SK-N-SH (cell line): ENCODE measurements around the gene G6PC1. TPM values are rescaled to one million over a fixed set of nuclear protein-coding genes. Genes with fewer than 3 reads are reported as not detected.
"Not testable (repeated sequence)": the region's sequence is repeated elsewhere in the genome, so short reads cannot be mapped to it uniquely, and the experiment has no call there.

Experiments used
- CTCF ChIA-PET: fragments of 300-600, 350-600 bp; formaldehyde crosslinking; extraction: SDS; loops from one replicate; lab custom pipeline; 2021; lab: Yijun Ruan, JAX
- POLR2A ChIA-PET: fragments of 350-600 bp; sonication (Branson Sonifier 250); formaldehyde crosslinking; extraction: SDS; loops from one replicate; lab custom pipeline; 2020; ENCODE audit warnings: antibody characterized with exemption, inconsistent platforms; lab: Yijun Ruan, JAX
- DNase-seq: peaks from one replicate; pipeline ENCODE4 v3.0.0; 2012
- H2AFZ ChIP-seq: fragments of 200-600 bp; sonication (generic); 2 replicates; pipeline ENCODE4 v1.8.1; 2016; ENCODE audit warnings: antibody characterized with exemption, mild to moderate bottlenecking, low read depth
- H3F3A ChIP-seq: fragments of 200-600 bp; sonication (generic); replicated peaks from 2 replicates; pipeline ENCODE3; 2016; ENCODE audit warnings: antibody characterized with exemption, mild to moderate bottlenecking; ENCODE audit not compliant: insufficient read depth
- H3K27ac ChIP-seq, 2 experiments: fragments of 200-500 bp in 1 of 2; fragments of 200-600 bp in 1 of 2; sonication (Bioruptor generic) in 1 of 2; sonication (generic), shearing (Covaris generic) in 1 of 2; 2 replicates each; pipeline versions ENCODE4 v1.5.1 to v1.6.1; 2014 to 2016; ENCODE audit warnings: low read depth in 2 of 2, inconsistent platforms in 1 of 2, low read length in 1 of 2, mild to moderate bottlenecking in 1 of 2, mixed read lengths in 1 of 2
- H3K27me3 ChIP-seq: fragments of 200-600 bp; sonication (generic), shearing (Covaris generic); 2 replicates; pipeline ENCODE4 v1.6.1; 2016; ENCODE audit warnings: mixed run types; ENCODE audit not compliant: insufficient read depth
- H3K36me3 ChIP-seq, 2 experiments: fragments of 200-500 bp in 1 of 2; fragments of 200-600 bp in 1 of 2; sonication (Bioruptor generic) in 1 of 2; sonication (generic) in 1 of 2; replicated peaks in 1 of 2; 2 replicates each; pipeline versions ENCODE3 to v1.5.1; 2014 to 2016; ENCODE audit warnings: low read length in 1 of 2, mild to moderate bottlenecking in 1 of 2; ENCODE audit not compliant: insufficient read depth in 2 of 2, control insufficient read depth in 1 of 2
- H3K4me1 ChIP-seq, 2 experiments: fragments of 200-500 bp in 1 of 2; fragments of 200-600 bp in 1 of 2; sonication (Bioruptor generic) in 1 of 2; sonication (generic), shearing (Covaris generic) in 1 of 2; 2 replicates each; pipeline versions ENCODE4 v1.5.1 to v1.6.1; 2014 to 2016; ENCODE audit warnings: low read depth in 1 of 2, low read length in 1 of 2, mixed run types in 1 of 2; ENCODE audit not compliant: insufficient read depth in 2 of 2, control insufficient read depth in 1 of 2
- H3K4me2 ChIP-seq: fragments of 200-600 bp; sonication (generic), shearing (Covaris generic); 2 replicates; pipeline ENCODE4 v1.6.1; 2017; ENCODE audit warnings: mixed run types
- H3K4me3 ChIP-seq, 2 experiments: fragments of 200-500 bp in 1 of 2; fragments of 200-600 bp in 1 of 2; sonication (Bioruptor generic) in 1 of 2; sonication (generic), shearing (Covaris generic) in 1 of 2; 2 replicates each; pipeline versions ENCODE4 v1.5.1 to v1.8.1; 2014 to 2016; ENCODE audit warnings: low read depth in 2 of 2, inconsistent platforms in 1 of 2, low read length in 1 of 2, mild to moderate bottlenecking in 1 of 2, mixed read lengths in 1 of 2, moderate library complexity in 1 of 2
- H3K79me2 ChIP-seq: fragments of 200-600 bp; sonication (generic); 2 replicates; pipeline ENCODE4 v1.8.1; 2017; ENCODE audit warnings: mild to moderate bottlenecking; ENCODE audit not compliant: insufficient read depth
- H3K9ac ChIP-seq: fragments of 200-600 bp; sonication (generic); 2 replicates; pipeline ENCODE4 v1.6.1; 2017; ENCODE audit warnings: mixed run types
- H3K9me2 ChIP-seq: fragments of 200-600 bp; sonication (generic); 2 replicates; pipeline ENCODE4 v1.6.1; 2017; ENCODE audit warnings: mixed run types
- H3K9me3 ChIP-seq: fragments of 200-600 bp; sonication (generic); 2 replicates; pipeline ENCODE4 v1.6.1; 2017; ENCODE audit warnings: mixed run types, mild to moderate bottlenecking, moderate library complexity
- H4K20me1 ChIP-seq: fragments of 200-600 bp; sonication (generic); 2 replicates; pipeline ENCODE4 v1.6.1; 2017; ENCODE audit warnings: mild to moderate bottlenecking, mixed run types; ENCODE audit not compliant: insufficient read depth
- CTCF ChIP-seq: fragments of 200-600 bp; sonication (generic); IDR thresholded peaks from 2 replicates; pipeline ENCODE4 v1.6.1; 2017; ENCODE audit warnings: antibody characterized with exemption, mild to moderate bottlenecking, moderate library complexity
- FOSL2 ChIP-seq: IDR thresholded peaks from 2 replicates; pipeline ENCODE4 v1.4.0; 2012; ENCODE audit warnings: low read depth, mild to moderate bottlenecking, moderate library complexity, borderline replicate concordance
- FOXJ3 ChIP-seq: sonication (generic); formaldehyde crosslinking; IDR thresholded peaks from 2 replicates; pipeline ENCODE4 v1.5.1; 2020; ENCODE audit warnings: mild to moderate bottlenecking, missing genetic modification reagents
- GABPA ChIP-seq: IDR thresholded peaks from 2 replicates; pipeline ENCODE4 v1.4.0; 2012; ENCODE audit warnings: low read depth, mild to moderate bottlenecking
- GATA2 ChIP-seq: sonication (generic); formaldehyde crosslinking; IDR thresholded peaks from 2 replicates; pipeline ENCODE4 v1.5.0; 2020; ENCODE audit warnings: mild to moderate bottlenecking, missing genetic modification reagents
- IRF3 ChIP-seq: fragments of 150-350 bp; IDR thresholded peaks from 2 replicates; pipeline ENCODE4 v1.6.1; 2016; ENCODE audit warnings: mild to moderate bottlenecking, low read depth, low read length
- JUND ChIP-seq: IDR thresholded peaks from 2 replicates; pipeline ENCODE4 v1.4.0; 2012
- MAX ChIP-seq: IDR thresholded peaks from 2 replicates; pipeline ENCODE4 v1.4.0; 2012; ENCODE audit warnings: low read depth
- NRF1 ChIP-seq: IDR thresholded peaks from 2 replicates; pipeline ENCODE4 v1.6.1; 2012; ENCODE audit warnings: low read depth, mild to moderate bottlenecking, low read length
- PBX3 ChIP-seq: IDR thresholded peaks from 2 replicates; pipeline ENCODE4; 2012
- POLR2AphosphoS5 ChIP-seq: IDR thresholded peaks from 2 replicates; pipeline ENCODE4 v1.6.1; 2012; ENCODE audit warnings: low read depth, low read length
- RAD21 ChIP-seq: IDR thresholded peaks from 2 replicates; pipeline ENCODE4 v1.6.1; 2012; ENCODE audit warnings: mild to moderate bottlenecking, low read length
- RCOR1 ChIP-seq: fragments of 150-350 bp; IDR thresholded peaks from 2 replicates; pipeline ENCODE4 v1.6.1; 2017; ENCODE audit warnings: antibody characterized with exemption, low read length
- RFX5 ChIP-seq: IDR thresholded peaks from 2 replicates; pipeline ENCODE4 v1.6.1; 2012; ENCODE audit warnings: mild to moderate bottlenecking, improper control_type of control experiment, low read length
- RXRA ChIP-seq: IDR thresholded peaks from 2 replicates; pipeline ENCODE4 v1.4.0; 2012; ENCODE audit warnings: low read depth, mild to moderate bottlenecking, borderline replicate concordance
- TCF12 ChIP-seq: IDR thresholded peaks from 2 replicates; pipeline ENCODE4 v1.4.0; 2012
- TEAD4 ChIP-seq: IDR thresholded peaks from 2 replicates; pipeline ENCODE4 v1.4.0; 2012; ENCODE audit warnings: mild to moderate bottlenecking, borderline replicate concordance; ENCODE audit not compliant: insufficient read depth
- YY1 ChIP-seq: IDR thresholded peaks from 2 replicates; pipeline ENCODE4 v1.4.0; 2012; ENCODE audit warnings: low read depth, mild to moderate bottlenecking
- WGBS: methylation state at CpG from one replicate; pipeline ENCODE4 v1.1.6; 2017; ENCODE audit warnings: low lambda C conversion rate; 5-methylcytosine and 5-hydroxymethylcytosine counted together
- polyA plus RNA-seq, 3 experiments: library from polyadenylated mRNA; depleted of rRNA; stranded (reverse); fragments of >200 nt; gene quantifications; 2 replicates each; pipeline ENCODE4 v1.2.3, GENCODE V29; 2012

The G6PC1 gene
- polyA plus RNA-seq, 1 of the 3 experiments (the other 2 are of a cell fraction) = not detected

GRCh38 chr17:42873315-42873714, 27.3 kb upstream of the G6PC1 start:
- WGBS = 46% methylated on average over 6 of the region's 6 CpGs

GRCh38 chr17:42873932-42874695, 26.5 kb upstream of the G6PC1 start:
- H3K4me1 ChIP-seq, H3K9me3 ChIP-seq, H3K9ac ChIP-seq, H3F3A ChIP-seq, CTCF ChIA-PET, H3K36me3 ChIP-seq, DNase-seq, H3K9me2 ChIP-seq, H3K4me3 ChIP-seq, H2AFZ ChIP-seq, H3K27ac ChIP-seq, H4K20me1 ChIP-seq, H3K4me2 ChIP-seq, H3K79me2 ChIP-seq, POLR2A ChIA-PET: not testable (repeated sequence)
- WGBS = 34% methylated on average over 6 of the region's 12 CpGs
- peaks cover 51% of the 10 kb centered on the region for H3K27me3 ChIP-seq

More at GRCh38 chr17:42873315-42873714, 27.3 kb upstream of the G6PC1 start:
- Histone ChIP-seq H3K4me3 (no peak overlapping the region), H3F3A (no peaks in the 10 kb centered on the region), H3K36me3 (no peaks in the 10 kb centered on the region), H3K9ac (no peak overlapping the region), H3K27ac (no peak overlapping the region), H3K27me3 (peaks cover 45% of the 10 kb centered on the region), H3K9me3 (peaks cover 6% of the 10 kb centered on the region), H4K20me1 (no peaks in the 10 kb centered on the region), H2AFZ (no peak overlapping the region), H3K4me2 (no peak overlapping the region), H3K9me2 (no peaks in the 10 kb centered on the region), H3K79me2 (no peaks in the 10 kb centered on the region), H3K4me1 (no peaks in the 10 kb centered on the region)
- ChIA-PET CTCF (no interaction called here), POLR2A (no interaction called here)
- DNase-seq = no peak
- TF ChIP-seq FOSL2 (no peak), GATA2 (no peak), TEAD4 (no peak), CTCF (no peak), JUND (no peak), YY1 (no peak), RFX5 (no peak), GABPA (no peak), RAD21 (no peak), RXRA (no peak), NRF1 (no peak), POLR2AphosphoS5 (no peak), MAX (no peak), PBX3 (no peak), IRF3 (no peak), TCF12 (no peak), FOXJ3 (CRISPR knock-in tag) (no peak), RCOR1 (no peak)
